SK-N-SH (cell line): Measurements from ENCODE around the gene ALDOA.

Experiments
- CTCF ChIP-seq: fragments of 200-600 bp; sonication (generic); IDR thresholded peaks from 2 replicates; pipeline ENCODE4 v1.6.1; 2017; ENCODE audit warnings: antibody characterized with exemption, mild to moderate bottlenecking, moderate library complexity
- SMC3 ChIP-seq: IDR thresholded peaks from 2 replicates; pipeline ENCODE4 v1.6.1; 2012; ENCODE audit warnings: low read depth, low read length, improper control_type of control experiment

- TF ChIP-seq CTCF (no peak), SMC3 (no peak)
Measured at GRCh38 chr16:30023586-30023985, 42.0 kb upstream of the ALDOA start.
